ENCODE data around the gene MGAT5B.

DNA sequence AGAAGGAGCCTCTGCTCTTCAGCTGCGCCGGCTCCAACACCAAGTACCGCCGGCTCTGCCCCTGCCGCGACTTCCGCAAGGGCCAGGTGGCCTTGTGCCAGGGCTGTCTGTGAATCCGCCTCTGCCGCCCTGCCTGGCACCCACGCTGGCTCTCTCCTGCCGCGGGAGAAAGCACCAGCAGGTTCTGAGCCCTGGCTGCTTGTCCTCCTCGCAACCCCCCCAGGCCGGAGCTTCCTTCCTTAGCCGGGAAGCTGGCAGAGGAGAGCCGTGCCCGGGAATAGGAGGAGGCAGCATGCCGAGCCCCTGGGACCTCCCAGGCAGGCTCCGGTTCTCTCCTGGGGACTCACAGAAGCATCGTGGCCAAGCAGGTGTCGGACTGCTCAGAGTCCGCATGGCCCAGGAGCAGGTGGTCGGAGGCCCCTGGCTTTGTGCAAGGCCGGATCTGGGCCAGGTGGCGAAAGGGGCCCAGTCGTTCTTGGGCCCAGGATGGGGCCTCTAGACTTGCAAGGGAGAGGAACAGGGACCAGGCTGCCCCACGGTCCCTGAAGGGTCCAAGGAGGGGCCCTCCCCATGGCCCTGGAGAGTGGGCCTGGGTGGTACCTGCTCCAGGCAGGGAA lies 80.6 kb downstream of the MGAT5B start:
- TF ChIP-seq POLR2AphosphoS5 (IDR thresholded peaks at IDR 0.05) = no peak
- TF ChIP-seq, protein P1, sequence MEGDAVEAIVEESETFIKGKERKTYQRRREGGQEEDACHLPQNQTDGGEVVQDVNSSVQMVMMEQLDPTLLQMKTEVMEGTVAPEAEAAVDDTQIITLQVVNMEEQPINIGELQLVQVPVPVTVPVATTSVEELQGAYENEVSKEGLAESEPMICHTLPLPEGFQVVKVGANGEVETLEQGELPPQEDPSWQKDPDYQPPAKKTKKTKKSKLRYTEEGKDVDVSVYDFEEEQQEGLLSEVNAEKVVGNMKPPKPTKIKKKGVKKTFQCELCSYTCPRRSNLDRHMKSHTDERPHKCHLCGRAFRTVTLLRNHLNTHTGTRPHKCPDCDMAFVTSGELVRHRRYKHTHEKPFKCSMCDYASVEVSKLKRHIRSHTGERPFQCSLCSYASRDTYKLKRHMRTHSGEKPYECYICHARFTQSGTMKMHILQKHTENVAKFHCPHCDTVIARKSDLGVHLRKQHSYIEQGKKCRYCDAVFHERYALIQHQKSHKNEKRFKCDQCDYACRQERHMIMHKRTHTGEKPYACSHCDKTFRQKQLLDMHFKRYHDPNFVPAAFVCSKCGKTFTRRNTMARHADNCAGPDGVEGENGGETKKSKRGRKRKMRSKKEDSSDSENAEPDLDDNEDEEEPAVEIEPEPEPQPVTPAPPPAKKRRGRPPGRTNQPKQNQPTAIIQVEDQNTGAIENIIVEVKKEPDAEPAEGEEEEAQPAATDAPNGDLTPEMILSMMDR (IDR thresholded peaks at IDR 0.05) = no peak
- no peak for TF ChIP-seq POLR2A (IDR thresholded peaks at IDR 0.05)
- no peak for TF ChIP-seq EP300 (IDR thresholded peaks at IDR 0.05)

Data from sigmoid colon (tissue), 4 donors.